ENCODE results near the gene FMO4.
"Not testable (repeated sequence)": the region's sequence is repeated elsewhere in the genome, so short reads cannot be mapped to it uniquely, and the experiment has no call there.

Gene FMO4

GRCh38 chr1:171339345-171339744 lies 25.4 kb downstream of the FMO4 start:
- DNase-seq = not testable (repeated sequence)

GRCh38 chr1:171343727-171344472 lies 29.9 kb downstream of the FMO4 start:
- DNase-seq = no peak

- no peak for DNase-seq
These were observed 30.5 kb downstream of the FMO4 start for GRCh38 chr1:171344473-171344820.

- DNase-seq = no peak
These were observed 31.6 kb downstream of the FMO4 start for GRCh38 chr1:171345536-171345935.

GRCh38 chr1:171346881-171347280 lies 32.9 kb downstream of the FMO4 start:
- no peak for DNase-seq

- no peak for DNase-seq
These were observed 36.6 kb downstream of the FMO4 start for GRCh38 chr1:171350594-171350993.

- no peak for DNase-seq
These were observed 38.0 kb downstream of the FMO4 start for GRCh38 chr1:171351961-171352360.

GRCh38 chr1:171352554-171352953 lies 38.6 kb downstream of the FMO4 start:
- DNase-seq = no peak

- no peak for DNase-seq
These were observed 41.7 kb downstream of the FMO4 start for GRCh38 chr1:171355727-171356126.

- no peak for DNase-seq
These were observed 43.2 kb downstream of the FMO4 start for GRCh38 chr1:171357179-171357578.

GRCh38 chr1:171359355-171359648 lies 45.3 kb downstream of the FMO4 start:
- DNase-seq = not testable (repeated sequence)

- DNase-seq = not testable (repeated sequence)
These were observed 45.9 kb downstream of the FMO4 start for GRCh38 chr1:171359731-171360527.

- DNase-seq = no peak
These were observed 52.1 kb downstream of the FMO4 start for GRCh38 chr1:171366085-171366484.

- no peak for DNase-seq
These were observed 52.8 kb downstream of the FMO4 start for GRCh38 chr1:171366816-171367215.

- no peak for DNase-seq
These were observed 53.5 kb downstream of the FMO4 start for GRCh38 chr1:171367436-171367835.

GRCh38 chr1:171372418-171373084 lies 58.6 kb downstream of the FMO4 start:
- no peak for DNase-seq

GRCh38 chr1:171373357-171374122 lies 59.6 kb downstream of the FMO4 start:
- DNase-seq = not testable (repeated sequence)

GRCh38 chr1:171379846-171380245 lies 65.9 kb downstream of the FMO4 start:
- DNase-seq = no peak

- no peak for DNase-seq
These were observed 67.9 kb downstream of the FMO4 start for GRCh38 chr1:171381866-171382210.

- no peak for DNase-seq
These were observed 70.5 kb downstream of the FMO4 start for GRCh38 chr1:171384496-171384895.

- no peak for DNase-seq
These were observed 75.2 kb downstream of the FMO4 start for GRCh38 chr1:171389171-171389570.

GRCh38 chr1:171390740-171391139 lies 76.8 kb downstream of the FMO4 start:
- not testable (repeated sequence) for DNase-seq
